ENCODE measurements around the gene LYRM4. TPM values are rescaled to one million over a fixed set of nuclear protein-coding genes. Genes with fewer than 3 reads are reported as not detected.

The LYRM4 gene
- total and polyA plus RNA-seq, 2 donors (not counting 1 experiment from before 2014, with no cell fraction given) = 22.1 to 29.5 TPM

DNA sequence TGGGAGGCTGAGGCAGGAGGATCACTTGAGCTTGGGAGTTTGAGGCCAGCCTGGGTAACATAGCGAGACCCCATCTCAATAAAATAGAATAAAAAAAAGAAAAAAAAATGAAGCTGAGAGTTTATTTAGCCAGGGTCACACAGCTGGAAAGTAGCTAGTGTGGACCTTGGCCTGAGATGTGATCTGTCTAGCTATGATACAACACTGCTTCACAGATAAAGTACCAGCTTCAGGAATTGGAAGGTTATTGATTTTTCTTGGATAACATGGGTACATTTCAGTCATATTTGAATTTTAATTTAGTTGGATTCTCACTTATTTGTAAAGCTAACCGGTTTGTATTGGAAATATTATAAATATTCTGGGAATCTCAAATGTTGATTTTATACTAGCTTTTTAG is 5.7 kb upstream of the LYRM4 start:
- Histone ChIP-seq H3K27ac (ENCODE audit: low read length in 2 of 2) (no peak overlapping the region), H3K27me3 (replicated peaks in 1 of 4; ENCODE audit: control extremely low read depth in 1 of 4, control insufficient read depth in 3 of 4, insufficient read depth in 4 of 4, low read length in 3 of 4) (no peaks in the 10 kb centered on the region), H3K9me3 (ENCODE audit: control extremely low read depth in 1 of 3, control insufficient read depth in 2 of 3, insufficient read depth in 1 of 3, low read length in 2 of 3) (no peaks in the 10 kb centered on the region), H3K4me3 (ENCODE audit: control extremely low read depth in 1 of 5, extremely low read depth in 1 of 5, insufficient read depth in 1 of 5, low read depth in 2 of 5, low read length in 4 of 5) (no peak overlapping the region), H3K79me2 (ENCODE audit: control insufficient read depth, insufficient read depth, low read length) (peaks cover 62% of the 10 kb centered on the region), H2AFZ (ENCODE audit: insufficient read depth, low read depth, low read length, poor library complexity, severe bottlenecking) (no peak overlapping the region), H3K4me1 (ENCODE audit: control insufficient read depth in 2 of 2, insufficient read depth in 2 of 2, low read length in 2 of 2) (peaks cover 8 to 14% of the 10 kb centered on the region in 2 donors), H4K20me1 (ENCODE audit: control insufficient read depth, insufficient read depth, low read length, poor library complexity, severe bottlenecking) (no peaks in the 10 kb centered on the region), H3K4me2 (replicated peaks; ENCODE audit: low read depth, low read length, poor library complexity, severe bottlenecking) (no peak overlapping the region), H3K36me3 (replicated peaks in 1 of 2; ENCODE audit: control extremely low read depth in 1 of 2, control insufficient read depth in 1 of 2, extremely low read depth in 1 of 2, insufficient read depth in 2 of 2, low read length in 1 of 2) (peaks cover 0 to 3% of the 10 kb centered on the region in 2 experiments), H3K9ac (ENCODE audit: low read length) (no peak overlapping the region)
- intact Hi-C loops (cut with micrococcal nuclease) = no loop called here
- peak overlapping the region; percentile 42 for H3K27ac Mint-ChIP-seq
- ATAC-seq (ENCODE audit: low read depth) (no peak), DNase-seq (no peak)
- POLR2A ChIA-PET = no interaction called here
- TF ChIP-seq, protein P1, sequence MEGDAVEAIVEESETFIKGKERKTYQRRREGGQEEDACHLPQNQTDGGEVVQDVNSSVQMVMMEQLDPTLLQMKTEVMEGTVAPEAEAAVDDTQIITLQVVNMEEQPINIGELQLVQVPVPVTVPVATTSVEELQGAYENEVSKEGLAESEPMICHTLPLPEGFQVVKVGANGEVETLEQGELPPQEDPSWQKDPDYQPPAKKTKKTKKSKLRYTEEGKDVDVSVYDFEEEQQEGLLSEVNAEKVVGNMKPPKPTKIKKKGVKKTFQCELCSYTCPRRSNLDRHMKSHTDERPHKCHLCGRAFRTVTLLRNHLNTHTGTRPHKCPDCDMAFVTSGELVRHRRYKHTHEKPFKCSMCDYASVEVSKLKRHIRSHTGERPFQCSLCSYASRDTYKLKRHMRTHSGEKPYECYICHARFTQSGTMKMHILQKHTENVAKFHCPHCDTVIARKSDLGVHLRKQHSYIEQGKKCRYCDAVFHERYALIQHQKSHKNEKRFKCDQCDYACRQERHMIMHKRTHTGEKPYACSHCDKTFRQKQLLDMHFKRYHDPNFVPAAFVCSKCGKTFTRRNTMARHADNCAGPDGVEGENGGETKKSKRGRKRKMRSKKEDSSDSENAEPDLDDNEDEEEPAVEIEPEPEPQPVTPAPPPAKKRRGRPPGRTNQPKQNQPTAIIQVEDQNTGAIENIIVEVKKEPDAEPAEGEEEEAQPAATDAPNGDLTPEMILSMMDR (IDR thresholded peaks at IDR 0.05) = no peak
- no peak for TF ChIP-seq EZH2 (IDR thresholded peaks at IDR 0.05; ENCODE audit: borderline replicate concordance, insufficient read depth, low read depth, low read length, poor library complexity, severe bottlenecking)
- no CpG with 5 or more reads among the region's 2 CpGs for WGBS (ENCODE audit: insufficient coverage)
- H3K9me3 Mint-ChIP-seq (ENCODE audit: insufficient read depth) = no peaks in the 10 kb centered on the region
- H3K4me3 Mint-ChIP-seq = no peak overlapping the region
- CTCF ChIA-PET = interaction anchor here (1.0 to 2.3 kb wide), 3 partner anchors 29 to 123 kb away, joined by 3 to 16 read pairs (median 6); no protein-coding TSS in a partner anchor
- H3K27me3 Mint-ChIP-seq = no peaks in the 10 kb centered on the region
- peaks cover 15% of the 10 kb centered on the region for H3K4me1 Mint-ChIP-seq

DNA sequence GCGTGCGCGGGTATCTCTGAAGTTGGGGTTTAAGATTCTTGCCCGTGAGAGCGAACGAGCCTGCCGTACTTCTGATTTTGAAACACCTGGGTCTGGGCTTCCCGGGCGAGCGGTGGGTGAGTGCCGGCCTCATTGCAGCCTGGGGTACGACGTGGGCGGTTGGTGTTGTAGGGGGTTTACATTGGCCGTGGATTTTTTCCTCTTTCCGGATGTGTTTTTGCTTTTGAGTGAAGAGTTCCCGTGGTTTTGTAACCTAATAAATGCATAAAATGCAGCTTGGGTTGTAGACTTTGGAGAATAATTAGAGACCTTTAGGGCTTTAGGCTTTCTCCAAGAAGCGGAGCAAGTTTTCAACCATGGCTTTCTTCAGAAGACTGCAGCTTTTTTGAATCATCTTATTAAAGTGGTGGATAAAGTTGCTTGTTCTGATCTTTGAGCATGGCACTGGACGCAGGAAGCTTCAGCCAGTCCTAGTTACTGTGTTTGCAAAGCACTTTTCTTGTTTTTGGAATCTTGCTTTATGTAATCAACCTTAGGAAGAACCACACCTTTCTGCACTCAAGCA is 877 bp upstream of the LYRM4 start:
- peak overlapping the region; percentile 78 for H3K4me2 ChIP-seq (replicated peaks; ENCODE audit: low read depth, low read length, poor library complexity, severe bottlenecking)
- H3K27ac ChIP-seq (ENCODE audit: low read length in 2 of 2) = peak overlapping the region; percentile 96 to 97
- H3K27ac Mint-ChIP-seq = peak overlapping the region; percentile 99
- H3K27me3 ChIP-seq (replicated peaks in 1 of 4; ENCODE audit: control extremely low read depth in 1 of 4, control insufficient read depth in 3 of 4, insufficient read depth in 4 of 4, low read length in 3 of 4) = no peaks in the 10 kb centered on the region
- no peaks in the 10 kb centered on the region for H3K27me3 Mint-ChIP-seq
- ATAC-seq (ENCODE audit: low read depth) (no peak), DNase-seq (no peak)
- no peaks in the 10 kb centered on the region for H4K20me1 ChIP-seq (ENCODE audit: control insufficient read depth, insufficient read depth, low read length, poor library complexity, severe bottlenecking)
- intact Hi-C loops (cut with micrococcal nuclease) = loop anchor here (1.0 to 5.0 kb wide), 5 partner anchors 42 to 1124 kb away; partner anchors contain the start of gene ECI2
- peaks cover 0 to 12% of the 10 kb centered on the region in 2 experiments for H3K36me3 ChIP-seq (replicated peaks in 1 of 2; ENCODE audit: control extremely low read depth in 1 of 2, control insufficient read depth in 1 of 2, extremely low read depth in 1 of 2, insufficient read depth in 2 of 2, low read length in 1 of 2)
- peaks cover 15 to 23% of the 10 kb centered on the region in 2 donors for H3K4me1 ChIP-seq (ENCODE audit: control insufficient read depth in 2 of 2, insufficient read depth in 2 of 2, low read length in 2 of 2)
- POLR2A ChIA-PET = interaction anchor here (0.6 to 2.4 kb wide), 7 partner anchors 17 to 1286 kb away, joined by 3 to 11 read pairs (median 4); partner anchors contain the start of gene RPP40
- peak overlapping the region; percentile 92 for H3K4me3 Mint-ChIP-seq
- CTCF ChIA-PET = interaction anchor here (1.2 to 2.7 kb wide), 4 partner anchors 29 to 258 kb away, joined by 3 to 14 read pairs (median 4); partner anchors contain the start of gene RPP40
- no peaks in the 10 kb centered on the region for H3K9me3 ChIP-seq (ENCODE audit: control extremely low read depth in 1 of 3, control insufficient read depth in 2 of 3, insufficient read depth in 1 of 3, low read length in 2 of 3)
- H3K4me1 Mint-ChIP-seq = peaks cover 28% of the 10 kb centered on the region
- H3K79me2 ChIP-seq (ENCODE audit: control insufficient read depth, insufficient read depth, low read length) = peaks cover 66% of the 10 kb centered on the region
- H3K9me3 Mint-ChIP-seq (ENCODE audit: insufficient read depth) = no peaks in the 10 kb centered on the region
- peak overlapping the region; percentile 77 for H3K9ac ChIP-seq (ENCODE audit: low read length)
- H2AFZ ChIP-seq (ENCODE audit: insufficient read depth, low read depth, low read length, poor library complexity, severe bottlenecking) = peak overlapping the region; percentile 90
- peak overlapping the region; percentile 77 to 96 (median 93) for H3K4me3 ChIP-seq (ENCODE audit: control extremely low read depth in 1 of 5, extremely low read depth in 1 of 5, insufficient read depth in 1 of 5, low read depth in 2 of 5, low read length in 4 of 5)
- WGBS (ENCODE audit: insufficient coverage) = under 1% methylated on average over 18 of the region's 19 CpGs
- TF ChIP-seq, protein P1 (IDR thresholded peaks at IDR 0.05) = no peak
- TF ChIP-seq EZH2 (IDR thresholded peaks at IDR 0.05; ENCODE audit: borderline replicate concordance, insufficient read depth, low read depth, low read length, poor library complexity, severe bottlenecking) = no peak
